Measurements from ENCODE around the gene TMEM158. TPM values are rescaled to one million over a fixed set of nuclear protein-coding genes. Genes with fewer than 3 reads are reported as not detected.

Gene TMEM158
- total RNA-seq, result 5.1 TPM
- polyA plus RNA-seq (ENCODE audit: insufficient read depth, low read depth, low replicate concordance), result 3.1 TPM
- long read RNA-seq, donor 1, transcript TMEM158-201 (1 exons, 1,813 nt), result major isoform, 12 of 12 reads
- long read RNA-seq, donor 1, partial matches to known transcripts, result 0 of 12 reads
- long read RNA-seq, donor 1, other reads (novel, unspliced or antisense), result 0 of 12 reads
- long read RNA-seq, donor 2, transcript TMEM158-201 (1 exons, 1,813 nt), result major isoform, 19 of 19 reads
- long read RNA-seq, donor 2, partial matches to known transcripts, result 0 of 19 reads
- long read RNA-seq, donor 2, other reads (novel, unspliced or antisense), result 0 of 19 reads
- long read RNA-seq, donor 3, transcript TMEM158-201 (1 exons, 1,813 nt), result major isoform, 5 of 5 reads
- long read RNA-seq, donor 3, partial matches to known transcripts, result 0 of 5 reads
- long read RNA-seq, donor 3, other reads (novel, unspliced or antisense), result 0 of 5 reads
- long read RNA-seq, donor 4, transcript TMEM158-201 (1 exons, 1,813 nt), result major isoform, 5 of 5 reads
- long read RNA-seq, donor 4, partial matches to known transcripts, result 0 of 5 reads
- long read RNA-seq, donor 4, other reads (novel, unspliced or antisense), result 0 of 5 reads
- long read RNA-seq, donor 5, partial matches to known transcripts, result 0 of 1 reads
- long read RNA-seq, donor 5, other reads (novel, unspliced or antisense), result 0 of 1 reads
- long read RNA-seq, donor 6, transcript TMEM158-201 (1 exons, 1,813 nt), result major isoform, 10 of 10 reads
- long read RNA-seq, donor 6, partial matches to known transcripts, result 0 of 10 reads
- long read RNA-seq, donor 6, other reads (novel, unspliced or antisense), result 0 of 10 reads
- long read RNA-seq, donor 7, transcript TMEM158-201 (1 exons, 1,813 nt), result major isoform, 7 of 7 reads
- long read RNA-seq, donor 7, partial matches to known transcripts, result 0 of 7 reads
- long read RNA-seq, donor 7, other reads (novel, unspliced or antisense), result 0 of 7 reads
- long read RNA-seq, donor 8, transcript TMEM158-201 (1 exons, 1,813 nt), result major isoform, 13 of 13 reads
- long read RNA-seq, donor 8, partial matches to known transcripts, result 0 of 13 reads
- long read RNA-seq, donor 8, other reads (novel, unspliced or antisense), result 0 of 13 reads
- long read RNA-seq, donor 9, transcript TMEM158-201 (1 exons, 1,813 nt), result major isoform, 6 of 6 reads
- long read RNA-seq, donor 9, partial matches to known transcripts, result 0 of 6 reads
- long read RNA-seq, donor 9, other reads (novel, unspliced or antisense), result 0 of 6 reads
- long read RNA-seq, donor 10, transcript TMEM158-201 (1 exons, 1,813 nt), result major isoform, 12 of 12 reads
- long read RNA-seq, donor 10, partial matches to known transcripts, result 0 of 12 reads
- long read RNA-seq, donor 10, other reads (novel, unspliced or antisense), result 0 of 12 reads

- H3K27ac ChIP-seq (ENCODE audit: low read depth in 2 of 2, low read length in 2 of 2), result peak within 1 kb of the TSS in 1 of 2 donors; percentile 54
Measured at GRCh38 chr3:45226206-45226915, at the start of gene TMEM158. Gene TMEM158, minus strand, starts transcription at chr3:45226287. Its CDS starts 260 bp downstream, at chr3:45226027.

GRCh38 chr3:45275006-45275704, 49.1 kb upstream of the TMEM158 start:
- H3K9me3 ChIP-seq (ENCODE audit: control insufficient read depth in 2 of 3, insufficient read depth in 1 of 3, low read length in 3 of 3), result peaks cover 0 to 5% (median 0%) of the 10 kb centered on the region in 3 donors
- no peak overlapping the region for H3K4me3 ChIP-seq (ENCODE audit: low read length in 3 of 3)
- no peak for FAIRE-seq
- no peak for TF ChIP-seq CTCF (IDR thresholded peaks at IDR 0.05; ENCODE audit: borderline replicate concordance, extremely low read depth, insufficient read depth)
- H3K27me3 ChIP-seq (ENCODE audit: control insufficient read depth, insufficient read depth, low read length), result no peaks in the 10 kb centered on the region
- DNase-seq, result no peak
- no peaks in the 10 kb centered on the region for H3K36me3 ChIP-seq (ENCODE audit: control insufficient read depth in 2 of 3, insufficient read depth in 3 of 3, low read length in 3 of 3)
- intact Hi-C loops (cut with DNase I), result no loop called here
- H3K4me1 ChIP-seq (ENCODE audit: control insufficient read depth in 2 of 3, insufficient read depth in 2 of 3, low read depth in 1 of 3, low read length in 3 of 3), result no peaks in the 10 kb centered on the region
- no peak overlapping the region for H3K27ac ChIP-seq (ENCODE audit: low read depth in 2 of 2, low read length in 2 of 2)
- H3K9ac ChIP-seq (ENCODE audit: low read length in 3 of 3), result no peak overlapping the region

More at GRCh38 chr3:45226206-45226915, at the start of gene TMEM158:
- FAIRE-seq, result no peak
- peaks cover 8% of the 10 kb centered on the region for H3K27me3 ChIP-seq (ENCODE audit: control insufficient read depth, insufficient read depth, low read length)
- intact Hi-C loops (cut with DNase I), result loop anchor here (10.0 kb wide), 1 partner anchor 268 kb away; no protein-coding TSS in a partner anchor
- peak within 1 kb of the TSS in 2 of 3 donors; percentile 22 to 53 for H3K9ac ChIP-seq (ENCODE audit: low read length in 3 of 3)
- DNase-seq, result peak; percentile 76 to 94 (median 81)
- H3K4me1 ChIP-seq (ENCODE audit: control insufficient read depth in 2 of 3, insufficient read depth in 2 of 3, low read depth in 1 of 3, low read length in 3 of 3), result peaks cover 0 to 4% (median 0%) of the 10 kb centered on the region in 3 donors
- no peaks in the 10 kb centered on the region for H3K9me3 ChIP-seq (ENCODE audit: control insufficient read depth in 2 of 3, insufficient read depth in 1 of 3, low read length in 3 of 3)
- no peaks in the 10 kb centered on the region for H3K36me3 ChIP-seq (ENCODE audit: control insufficient read depth in 2 of 3, insufficient read depth in 3 of 3, low read length in 3 of 3)
- no peak for TF ChIP-seq CTCF (IDR thresholded peaks at IDR 0.05; ENCODE audit: borderline replicate concordance, extremely low read depth, insufficient read depth)
- H3K4me3 ChIP-seq (ENCODE audit: low read length in 3 of 3), result peak within 1 kb of the TSS; percentile 53 to 62 (median 57)
